ENCODE results near the gene PGGT1B.

The PGGT1B gene

DNA sequence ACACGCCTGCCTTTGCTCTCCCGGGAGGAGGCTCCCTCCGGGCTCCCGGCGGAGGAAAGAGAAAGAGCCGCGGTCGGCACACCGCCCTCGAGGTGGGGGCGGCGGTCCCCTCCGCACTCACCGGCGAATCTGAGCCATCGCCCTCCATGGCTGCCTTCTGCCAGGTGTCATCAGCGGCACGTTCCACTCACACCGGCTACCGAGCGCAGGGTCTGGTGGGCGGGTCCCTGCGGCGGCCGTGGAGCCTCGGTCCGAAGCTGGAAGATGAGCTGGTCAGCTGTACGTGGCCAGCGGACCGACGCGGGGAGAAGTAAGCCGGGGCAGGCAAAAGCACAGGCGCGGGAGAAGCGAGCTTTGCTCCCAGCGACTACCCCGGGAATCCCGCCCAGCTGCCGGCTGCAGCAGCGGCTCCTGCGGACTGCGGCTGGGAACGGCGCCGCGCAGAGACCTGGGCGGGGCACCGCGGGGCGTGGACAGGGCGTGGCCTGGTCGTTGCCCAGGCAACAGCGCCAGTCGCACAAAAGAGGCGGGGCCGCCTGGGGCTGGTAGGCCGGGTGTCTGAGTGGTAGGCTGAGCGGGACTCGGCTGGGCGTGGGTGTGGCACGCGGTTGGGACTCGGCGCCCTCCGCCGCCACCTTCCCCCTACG lies 93.1 kb downstream of the PGGT1B start, which contains the start of gene TRIM36:
TRIM36 (minus strand) TSS at position 422 of the 647 bp plus-strand sequence; CDS start at position 148, 274 bp downstream.
- Histone ChIP-seq H3K27ac (ENCODE audit: low read depth, low read length, poor library complexity, severe bottlenecking) (no peak within 1 kb of the TSS), H4K20me1 (ENCODE audit: insufficient read depth, low read length) (no peaks in the 10 kb centered on the region), H3K9ac (ENCODE audit: low read length) (peak within 1 kb of the TSS; percentile 39; the same call in 1 of the 2 replicates), H3K27me3 (ENCODE audit: insufficient read depth, low read length) (peaks cover 5% of the 10 kb centered on the region; the same call in 1 of the 2 replicates), H2AFZ (ENCODE audit: low read length) (0 out of 2 replicates have a peak within 1 kb of the TSS, but pooled peaks have one; percentile 28), H3K4me2 (ENCODE audit: low read length) (peak within 1 kb of the TSS; percentile 67), H3K9me2 (ENCODE audit: low read depth, low read length) (no peaks in the 10 kb centered on the region), H3K4me3 (ENCODE audit: low read depth, low read length, poor library complexity, severe bottlenecking) (peak within 1 kb of the TSS; percentile 67), H3F3A (ENCODE audit: insufficient read depth, low read length) (no peaks in the 10 kb centered on the region), H3K36me3 (ENCODE audit: insufficient read depth, low read length) (no peaks in the 10 kb centered on the region; the same call in 1 of the 2 replicates), H3K79me2 (ENCODE audit: insufficient read depth, low read length) (no peaks in the 10 kb centered on the region), H3K4me1 (ENCODE audit: insufficient read depth, low read length, severe bottlenecking) (peaks cover 16% of the 10 kb centered on the region), H3K9me3 (ENCODE audit: low read length) (peaks cover 6% of the 10 kb centered on the region; the same call in 1 of the 2 replicates)
- TF ChIP-seq CTCF (IDR thresholded peaks at IDR 0.05; ENCODE audit: low read length) (peak; percentile 11; the same call in 1 of the 2 replicates), EZH2 (IDR thresholded peaks at IDR 0.05; ENCODE audit: borderline replicate concordance, low read length) (no peak)

- Histone ChIP-seq H4K20me1 (ENCODE audit: insufficient read depth, low read length) (no peaks in the 10 kb centered on the region), H2AFZ (ENCODE audit: low read length) (0 out of 2 replicates have a peak overlapping the region, but pooled peaks have one; percentile 28), H3K9me3 (ENCODE audit: low read length) (peaks cover 6% of the 10 kb centered on the region; the same call in 1 of the 2 replicates), H3F3A (ENCODE audit: insufficient read depth, low read length) (no peaks in the 10 kb centered on the region), H3K4me3 (ENCODE audit: low read depth, low read length, poor library complexity, severe bottlenecking) (peak overlapping the region; percentile 67), H3K9me2 (ENCODE audit: low read depth, low read length) (no peaks in the 10 kb centered on the region), H3K36me3 (ENCODE audit: insufficient read depth, low read length) (no peaks in the 10 kb centered on the region; the same call in 1 of the 2 replicates), H3K4me1 (ENCODE audit: insufficient read depth, low read length, severe bottlenecking) (peaks cover 16% of the 10 kb centered on the region), H3K4me2 (ENCODE audit: low read length) (peak overlapping the region; percentile 67), H3K27ac (ENCODE audit: low read depth, low read length, poor library complexity, severe bottlenecking) (no peak overlapping the region), H3K9ac (ENCODE audit: low read length) (peak overlapping the region; percentile 34; the same call in 1 of the 2 replicates), H3K79me2 (ENCODE audit: insufficient read depth, low read length) (no peaks in the 10 kb centered on the region), H3K27me3 (ENCODE audit: insufficient read depth, low read length) (peaks cover 5% of the 10 kb centered on the region; the same call in 1 of the 2 replicates)
- TF ChIP-seq EZH2 (IDR thresholded peaks at IDR 0.05; ENCODE audit: borderline replicate concordance, low read length) (no peak), CTCF (IDR thresholded peaks at IDR 0.05; ENCODE audit: low read length) (no peak)
Observed at GRCh38 chr5:115168829-115169486, 93.7 kb downstream of the PGGT1B start.

GRCh38 chr5:115166744-115167393 lies 95.8 kb downstream of the PGGT1B start:
- Histone ChIP-seq H3K36me3 (ENCODE audit: insufficient read depth, low read length) (no peaks in the 10 kb centered on the region; the same call in 1 of the 2 replicates), H3K4me2 (ENCODE audit: low read length) (no peak overlapping the region), H3K4me3 (ENCODE audit: low read depth, low read length, poor library complexity, severe bottlenecking) (no peak overlapping the region), H3F3A (ENCODE audit: insufficient read depth, low read length) (no peaks in the 10 kb centered on the region), H3K4me1 (ENCODE audit: insufficient read depth, low read length, severe bottlenecking) (peaks cover 16% of the 10 kb centered on the region), H3K27me3 (ENCODE audit: insufficient read depth, low read length) (peaks cover 5% of the 10 kb centered on the region; the same call in 1 of the 2 replicates), H3K27ac (ENCODE audit: low read depth, low read length, poor library complexity, severe bottlenecking) (no peak overlapping the region), H2AFZ (ENCODE audit: low read length) (no peak overlapping the region), H3K9me3 (ENCODE audit: low read length) (peaks cover 6% of the 10 kb centered on the region; the same call in 1 of the 2 replicates), H3K9me2 (ENCODE audit: low read depth, low read length) (no peaks in the 10 kb centered on the region), H3K79me2 (ENCODE audit: insufficient read depth, low read length) (no peaks in the 10 kb centered on the region), H4K20me1 (ENCODE audit: insufficient read depth, low read length) (no peaks in the 10 kb centered on the region), H3K9ac (ENCODE audit: low read length) (no peak overlapping the region)
- no peak for TF ChIP-seq EZH2 (IDR thresholded peaks at IDR 0.05; ENCODE audit: borderline replicate concordance, low read length)

Measured in OCI-LY1 (cell line).